ENCODE measurements around the gene KCNH5.

Gene KCNH5

DNA sequence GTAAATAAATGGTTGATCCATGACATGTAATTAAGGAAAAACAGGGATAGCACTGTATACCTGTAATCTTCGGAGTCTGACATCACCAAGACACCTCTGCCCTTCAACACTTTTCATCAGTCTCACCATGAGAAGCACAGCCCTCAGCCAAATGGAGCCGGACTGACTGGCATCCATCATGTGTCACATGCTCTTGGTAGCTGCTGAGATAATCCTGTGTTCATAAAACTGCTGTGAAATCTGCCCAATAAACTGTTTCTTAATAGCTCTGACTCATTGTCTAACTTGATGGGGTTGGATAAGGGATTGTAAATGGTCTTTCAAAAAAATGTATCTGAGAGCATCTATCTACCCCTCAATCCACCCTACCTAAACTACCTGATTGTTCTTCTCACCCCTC lies 33.6 kb downstream of the KCNH5 start:
- TF ChIP-seq, protein P1, sequence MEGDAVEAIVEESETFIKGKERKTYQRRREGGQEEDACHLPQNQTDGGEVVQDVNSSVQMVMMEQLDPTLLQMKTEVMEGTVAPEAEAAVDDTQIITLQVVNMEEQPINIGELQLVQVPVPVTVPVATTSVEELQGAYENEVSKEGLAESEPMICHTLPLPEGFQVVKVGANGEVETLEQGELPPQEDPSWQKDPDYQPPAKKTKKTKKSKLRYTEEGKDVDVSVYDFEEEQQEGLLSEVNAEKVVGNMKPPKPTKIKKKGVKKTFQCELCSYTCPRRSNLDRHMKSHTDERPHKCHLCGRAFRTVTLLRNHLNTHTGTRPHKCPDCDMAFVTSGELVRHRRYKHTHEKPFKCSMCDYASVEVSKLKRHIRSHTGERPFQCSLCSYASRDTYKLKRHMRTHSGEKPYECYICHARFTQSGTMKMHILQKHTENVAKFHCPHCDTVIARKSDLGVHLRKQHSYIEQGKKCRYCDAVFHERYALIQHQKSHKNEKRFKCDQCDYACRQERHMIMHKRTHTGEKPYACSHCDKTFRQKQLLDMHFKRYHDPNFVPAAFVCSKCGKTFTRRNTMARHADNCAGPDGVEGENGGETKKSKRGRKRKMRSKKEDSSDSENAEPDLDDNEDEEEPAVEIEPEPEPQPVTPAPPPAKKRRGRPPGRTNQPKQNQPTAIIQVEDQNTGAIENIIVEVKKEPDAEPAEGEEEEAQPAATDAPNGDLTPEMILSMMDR (IDR thresholded peaks at IDR 0.05; ENCODE audit: borderline replicate concordance, control extremely low read depth, extremely low read depth, insufficient read depth, missing control alignments): no peak
- no peak for DNase-seq (ENCODE audit: low spot score)
- in situ Hi-C loops (cut with MboI; ENCODE audit: low sequenced_read_pairs, unreplicated experiment): no loop called here

DNA sequence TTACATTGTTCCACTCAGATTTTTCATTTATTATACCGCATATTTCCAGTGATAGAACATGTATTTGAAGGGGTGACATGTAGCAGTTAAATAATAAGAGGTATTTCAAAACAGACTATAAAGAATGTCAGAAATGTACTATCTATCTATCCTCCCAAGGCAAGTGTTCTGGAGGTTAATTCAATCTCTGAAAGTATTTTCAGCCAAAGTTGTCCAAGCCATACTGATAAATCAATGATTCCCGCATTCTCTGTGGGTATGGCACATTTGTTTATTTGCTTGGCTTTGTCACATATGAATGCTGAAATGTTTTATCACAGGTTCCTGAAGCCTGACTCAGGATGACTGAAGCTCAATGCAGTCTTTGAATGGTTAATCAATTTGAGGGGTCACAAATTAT lies 35.8 kb downstream of the KCNH5 start:
- DNase-seq (ENCODE audit: low spot score): no peak
- TF ChIP-seq, protein P1 (IDR thresholded peaks at IDR 0.05; ENCODE audit: borderline replicate concordance, control extremely low read depth, extremely low read depth, insufficient read depth, missing control alignments): no peak
- in situ Hi-C loops (cut with MboI; ENCODE audit: low sequenced_read_pairs, unreplicated experiment): no loop called here

DNA sequence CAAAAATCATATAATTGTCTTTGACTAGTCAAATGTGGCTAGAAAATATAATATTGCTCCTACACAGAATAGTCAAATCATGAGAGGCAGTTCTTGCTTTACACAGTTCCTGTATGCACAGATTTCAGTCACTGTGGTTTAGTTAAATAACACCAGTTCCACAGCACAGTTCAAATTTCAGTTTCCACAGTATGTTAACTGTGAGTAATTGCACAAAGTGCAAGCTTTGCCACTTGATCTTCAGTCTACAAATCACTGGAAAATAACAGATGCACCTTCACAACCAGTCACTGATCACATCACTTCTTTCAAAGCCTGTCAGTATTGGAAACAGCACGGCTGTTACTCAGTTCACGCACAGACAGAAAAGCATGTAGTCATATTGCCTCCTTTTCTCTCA lies 38.7 kb downstream of the KCNH5 start:
- in situ Hi-C loops (cut with MboI; ENCODE audit: low sequenced_read_pairs, unreplicated experiment): no loop called here
- DNase-seq (ENCODE audit: low spot score): no peak
- TF ChIP-seq, protein P1 (IDR thresholded peaks at IDR 0.05; ENCODE audit: borderline replicate concordance, control extremely low read depth, extremely low read depth, insufficient read depth, missing control alignments): no peak

DNA sequence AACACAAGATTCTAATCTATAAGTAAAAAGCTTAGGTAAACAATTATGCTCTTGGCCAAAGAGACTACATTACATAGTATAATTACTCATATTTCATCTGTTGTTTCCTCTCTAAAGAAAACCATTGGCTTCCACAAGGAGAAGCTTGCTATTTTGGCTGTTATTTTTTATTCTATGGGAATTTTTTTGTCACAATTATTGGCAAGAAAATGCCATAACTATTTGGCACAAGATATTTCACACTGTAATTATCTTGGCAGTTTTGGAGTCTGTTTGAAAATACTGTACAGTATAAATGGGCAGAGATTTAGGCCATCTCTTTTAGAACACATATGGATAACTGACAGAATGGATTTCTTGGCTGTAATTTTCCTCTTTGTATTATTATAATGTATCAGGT lies 51.2 kb downstream of the KCNH5 start:
- in situ Hi-C loops (cut with MboI; ENCODE audit: low sequenced_read_pairs, unreplicated experiment): no loop called here
- DNase-seq (ENCODE audit: low spot score): no peak
- TF ChIP-seq, protein P1 (IDR thresholded peaks at IDR 0.05; ENCODE audit: borderline replicate concordance, control extremely low read depth, extremely low read depth, insufficient read depth, missing control alignments): no peak

DNA sequence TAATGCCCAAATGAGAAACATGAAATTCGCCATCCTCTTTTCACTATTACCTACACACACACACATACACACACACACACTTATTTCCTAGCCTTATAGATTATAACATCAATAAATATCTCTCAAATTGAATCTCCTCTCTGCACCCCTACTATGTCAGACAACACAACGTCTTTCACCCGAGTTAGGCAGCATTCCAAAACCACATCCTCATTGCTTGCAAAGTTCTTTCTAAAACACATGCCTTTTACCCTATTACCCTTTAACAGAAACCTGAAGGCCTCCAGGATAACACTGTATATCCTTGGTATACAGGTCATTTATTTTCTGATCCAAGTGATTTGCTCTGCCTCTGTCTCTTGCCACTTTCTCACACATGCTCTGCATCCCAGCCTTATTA lies 56.3 kb downstream of the KCNH5 start:
- no peak for DNase-seq (ENCODE audit: low spot score)
- in situ Hi-C loops (cut with MboI; ENCODE audit: low sequenced_read_pairs, unreplicated experiment): no loop called here
- TF ChIP-seq, protein P1 (IDR thresholded peaks at IDR 0.05; ENCODE audit: borderline replicate concordance, control extremely low read depth, extremely low read depth, insufficient read depth, missing control alignments): no peak

DNA sequence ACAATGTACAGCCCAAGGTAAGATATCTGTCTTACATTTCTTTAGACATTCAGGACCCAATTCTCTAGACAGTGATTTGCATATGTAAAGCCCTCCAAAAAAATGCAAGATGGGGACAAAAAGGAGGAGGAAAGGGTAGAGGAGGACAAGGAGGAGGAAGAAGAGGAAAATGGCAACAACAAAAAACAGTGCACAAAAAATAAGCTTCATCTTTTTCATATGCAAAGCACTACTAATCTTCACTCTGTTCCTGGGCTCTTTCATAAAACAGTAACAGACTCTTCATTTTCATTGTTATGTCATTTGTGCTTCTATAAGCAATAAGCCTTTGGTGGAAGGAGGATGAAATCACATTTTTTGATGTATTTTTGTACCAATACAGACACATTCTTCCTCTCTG lies 61.4 kb downstream of the KCNH5 start:
- in situ Hi-C loops (cut with MboI; ENCODE audit: low sequenced_read_pairs, unreplicated experiment): no loop called here
- DNase-seq (ENCODE audit: low spot score): no peak
- TF ChIP-seq, protein P1 (IDR thresholded peaks at IDR 0.05; ENCODE audit: borderline replicate concordance, control extremely low read depth, extremely low read depth, insufficient read depth, missing control alignments): no peak

DNA sequence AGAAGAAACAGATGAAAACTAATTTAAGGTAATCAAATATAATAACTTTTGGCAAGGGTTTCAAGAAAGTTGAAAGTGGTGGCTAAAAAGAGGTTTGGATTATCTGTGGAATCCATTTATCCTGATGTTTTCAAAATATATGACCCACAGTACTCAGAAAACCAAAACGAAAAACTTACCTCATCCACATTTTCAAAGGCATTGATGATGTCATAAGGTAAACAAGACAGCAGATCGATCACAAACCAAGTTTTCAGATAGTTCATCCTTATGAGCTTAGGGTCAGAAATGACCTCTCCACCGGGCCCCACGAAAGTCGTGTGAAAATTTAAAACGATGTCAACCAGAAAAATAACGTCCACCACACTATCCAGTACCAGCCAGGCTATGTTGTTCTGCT lies 64.6 kb downstream of the KCNH5 start:
- in situ Hi-C loops (cut with MboI; ENCODE audit: low sequenced_read_pairs, unreplicated experiment): no loop called here
- TF ChIP-seq, protein P1 (IDR thresholded peaks at IDR 0.05; ENCODE audit: borderline replicate concordance, control extremely low read depth, extremely low read depth, insufficient read depth, missing control alignments): no peak

More for the DNA sequence above, 64.6 kb downstream of the KCNH5 start:
- no peak for DNase-seq (ENCODE audit: low spot score)
